Vagina (tissue), 2 donors: Measurements from ENCODE around the gene TSPAN9. TPM values are rescaled to one million over a fixed set of nuclear protein-coding genes. Genes with fewer than 3 reads are reported as not detected.

Source experiments
- DNase-seq, 2 donors: peaks; one replicate each; pipeline ENCODE4 v3.0.0-alpha.2; 2017; ENCODE audit errors: extremely low spot score in 2 of 2
- H3K27ac ChIP-seq: fragments of 200-600 bp; sonication (generic); one replicate; pipeline ENCODE4 v1.5.1; 2019
- H3K27me3 ChIP-seq: fragments of 200-600 bp; sonication (generic); one replicate; pipeline ENCODE4 v1.5.1; 2019
- H3K36me3 ChIP-seq, 2 donors: fragments of 200-600 bp; sonication (generic); one replicate each; pipeline ENCODE4 v1.5.1; 2017 to 2019
- H3K4me1 ChIP-seq: fragments of 200-600 bp; sonication (generic); one replicate; pipeline ENCODE4 v1.5.1; 2019
- H3K4me3 ChIP-seq, 2 donors: fragments of 200-600 bp; sonication (generic); 1 replicate in 1 of 2; 2 replicates in 1 of 2; pipeline ENCODE4 v1.5.1; 2016 to 2019
- H3K9me3 ChIP-seq: fragments of 200-600 bp; sonication (generic); one replicate; pipeline ENCODE4 v1.5.1; 2019
- CTCF ChIP-seq, 3 experiments: fragments of 450-650 bp in 2 of 3; fragments of 200-600 bp in 1 of 3; sonication (generic) in 1 of 3; IDR thresholded peaks; one replicate each; pipeline ENCODE4 v1.5.1; 2017 to 2019; ENCODE audit warnings: antibody characterized with exemption in 3 of 3, mild to moderate bottlenecking in 2 of 3, moderate library complexity in 2 of 3
- POLR2A ChIP-seq, 2 donors: fragments of 450-650 bp; IDR thresholded peaks; one replicate each; pipeline ENCODE4 v1.6.1; 2017; ENCODE audit warnings: antibody characterized with exemption in 2 of 2, mild to moderate bottlenecking in 2 of 2, moderate library complexity in 2 of 2
- POLR2AphosphoS5 ChIP-seq, 2 donors: sonication (generic); formaldehyde crosslinking; IDR thresholded peaks; one replicate each; pipeline ENCODE4 v1.9.0; 2017; ENCODE audit warnings: antibody characterized with exemption in 2 of 2, mild to moderate bottlenecking in 2 of 2, low read depth in 1 of 2; ENCODE audit not compliant: insufficient read depth in 1 of 2
- intact Hi-C: fragments of 100-400 bp; cut with DNase I; formaldehyde crosslinking; loops from one replicate; pipeline ENCODE4 v1.15.1; 2023
- total RNA-seq: library from RNA; depleted of rRNA; stranded (reverse); fragments of >200 nt; gene quantifications from one replicate; pipeline ENCODE4 v1.2.3, GENCODE V29; 2016

TSPAN9 gene
- total RNA-seq, 1 donor from 2014 or later = 32.2 TPM

GRCh38 chr12:3160081-3160480 is 82.9 kb downstream of the TSPAN9 start:
- H3K4me1 ChIP-seq = peaks cover 28% of the 10 kb centered on the region
- intact Hi-C loops = no loop called here
- H3K36me3 ChIP-seq = no peaks in the 10 kb centered on the region
- H3K27me3 ChIP-seq = no peaks in the 10 kb centered on the region
- H3K9me3 ChIP-seq = no peaks in the 10 kb centered on the region
- no peak for DNase-seq
- H3K27ac ChIP-seq = no peak overlapping the region
- TF ChIP-seq POLR2AphosphoS5 (IDR thresholded peaks at IDR 0.05; ENCODE audit: insufficient read depth in 1 of 2, low read depth in 1 of 2) = no peak
- H3K4me3 ChIP-seq = no peak overlapping the region

GRCh38 chr12:3161861-3162260 is 84.7 kb downstream of the TSPAN9 start:
- Histone ChIP-seq H3K27me3 (no peaks in the 10 kb centered on the region), H3K4me1 (peaks cover 16% of the 10 kb centered on the region), H3K36me3 (no peaks in the 10 kb centered on the region), H3K27ac (no peak overlapping the region), H3K4me3 (no peak overlapping the region), H3K9me3 (no peaks in the 10 kb centered on the region)
- TF ChIP-seq POLR2AphosphoS5 (IDR thresholded peaks at IDR 0.05; ENCODE audit: insufficient read depth in 1 of 2, low read depth in 1 of 2) (no peak), POLR2A (IDR thresholded peaks at IDR 0.05) (no peak), CTCF (IDR thresholded peaks at IDR 0.05) (no peak)
- intact Hi-C loops = no loop called here
- no peak for DNase-seq

GRCh38 chr12:3164454-3165077 is 87.4 kb downstream of the TSPAN9 start:
- H3K9me3 ChIP-seq = no peaks in the 10 kb centered on the region
- no peaks in the 10 kb centered on the region for H3K36me3 ChIP-seq
- H3K27ac ChIP-seq = no peak overlapping the region
- H3K27me3 ChIP-seq = no peaks in the 10 kb centered on the region
- H3K4me3 ChIP-seq = no peak overlapping the region
- no peak for TF ChIP-seq POLR2AphosphoS5 (IDR thresholded peaks at IDR 0.05; ENCODE audit: insufficient read depth in 1 of 2, low read depth in 1 of 2)
- no peak for TF ChIP-seq POLR2A (IDR thresholded peaks at IDR 0.05)
- no peak for TF ChIP-seq CTCF (IDR thresholded peaks at IDR 0.05)
- DNase-seq = no peak
- H3K4me1 ChIP-seq = peaks cover 28% of the 10 kb centered on the region
- intact Hi-C loops = no loop called here

- Histone ChIP-seq H3K27ac (no peak overlapping the region), H3K36me3 (no peaks in the 10 kb centered on the region), H3K4me3 (no peak overlapping the region), H3K27me3 (no peaks in the 10 kb centered on the region), H3K4me1 (peaks cover 33% of the 10 kb centered on the region), H3K9me3 (no peaks in the 10 kb centered on the region)
- no peak for DNase-seq
- intact Hi-C loops = no loop called here
- TF ChIP-seq CTCF (IDR thresholded peaks at IDR 0.05) (no peak), POLR2A (IDR thresholded peaks at IDR 0.05) (no peak), POLR2AphosphoS5 (IDR thresholded peaks at IDR 0.05; ENCODE audit: insufficient read depth in 1 of 2, low read depth in 1 of 2) (no peak)
Observed at GRCh38 chr12:3165078-3165980, 88.2 kb downstream of the TSPAN9 start.

- Histone ChIP-seq H3K9me3 (no peaks in the 10 kb centered on the region), H3K27me3 (no peaks in the 10 kb centered on the region), H3K36me3 (no peaks in the 10 kb centered on the region), H3K4me3 (no peak overlapping the region), H3K4me1 (peaks cover 40% of the 10 kb centered on the region), H3K27ac (no peak overlapping the region)
- DNase-seq = no peak
- intact Hi-C loops = no loop called here
- no peak for TF ChIP-seq POLR2A (IDR thresholded peaks at IDR 0.05)
- no peak for TF ChIP-seq CTCF (IDR thresholded peaks at IDR 0.05)
- no peak for TF ChIP-seq POLR2AphosphoS5 (IDR thresholded peaks at IDR 0.05; ENCODE audit: insufficient read depth in 1 of 2, low read depth in 1 of 2)
Observed at GRCh38 chr12:3167636-3168035, 90.5 kb downstream of the TSPAN9 start.
